ENCODE results near the gene TBX18.

TBX18 gene

DNA sequence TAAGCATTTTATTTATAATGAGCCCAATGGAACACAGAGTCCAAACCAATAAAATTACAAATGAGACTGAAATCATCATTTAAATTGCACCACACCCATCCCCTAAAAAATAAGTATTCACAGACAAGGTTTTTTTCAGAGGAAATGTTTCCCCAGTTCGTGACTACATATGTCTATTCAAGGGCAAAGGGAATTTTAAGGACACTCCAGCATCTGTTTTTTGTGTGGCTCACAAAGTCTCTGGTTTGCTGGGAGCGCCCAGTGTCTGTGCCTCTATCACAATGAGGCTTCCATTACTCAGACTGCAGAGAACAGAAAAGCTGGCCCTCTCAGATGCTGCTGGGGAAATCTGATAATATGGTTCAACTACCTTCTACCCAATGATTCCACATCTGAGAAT lies 16.0 kb downstream of the TBX18 start:
- no CpG with 5 or more reads among the region's 2 CpGs for WGBS (ENCODE audit: extremely low coverage, insufficient coverage, insufficient read length)
- Histone ChIP-seq H2BK5ac (ENCODE audit: low read depth, low read length, poor library complexity) (no peak overlapping the region), H3K14ac (ENCODE audit: low read length) (no peak overlapping the region), H3K27ac (ENCODE audit: low read depth, low read length) (no peak overlapping the region), H2AFZ (ENCODE audit: insufficient read depth, low read length, poor library complexity) (no peak overlapping the region), H3K9me3 (ENCODE audit: insufficient read depth, low read depth, low read length) (no peaks in the 10 kb centered on the region), H4K12ac (ENCODE audit: low read depth, low read length) (no peak overlapping the region), H3K4me1 (ENCODE audit: control insufficient read depth in 1 of 2, insufficient read depth in 2 of 2, low read length in 2 of 2) (no peaks in the 10 kb centered on the region), H2AK5ac (ENCODE audit: low read length) (no peak overlapping the region), H3K79me2 (ENCODE audit: control insufficient read depth, insufficient read depth, low read length, poor library complexity) (no peaks in the 10 kb centered on the region), H3K23ac (ENCODE audit: low read length) (no peak overlapping the region), H3K18ac (ENCODE audit: low read length) (no peak overlapping the region), H3K4me2 (ENCODE audit: low read length) (no peak overlapping the region), H4K8ac (ENCODE audit: low read depth, low read length) (no peak overlapping the region), H4K91ac (ENCODE audit: low read depth, low read length) (no peak overlapping the region), H3K4me3 (ENCODE audit: low read depth, low read length) (no peak overlapping the region), H2BK12ac (ENCODE audit: low read length) (no peak overlapping the region), H3K27me3 (ENCODE audit: insufficient read depth, low read length) (no peaks in the 10 kb centered on the region), H3K79me1 (ENCODE audit: low read length) (no peaks in the 10 kb centered on the region), H3K9ac (ENCODE audit: low read length) (no peak overlapping the region), H3K36me3 (ENCODE audit: control insufficient read depth in 1 of 2, insufficient read depth in 2 of 2, low read length in 2 of 2) (no peaks in the 10 kb centered on the region), H3K4ac (ENCODE audit: low read depth, low read length) (no peak overlapping the region), H2BK120ac (ENCODE audit: insufficient read depth, low read length, poor library complexity) (no peak overlapping the region)
- no peak for DNase-seq

GRCh38 chr6:84743616-84744015 lies 20.8 kb downstream of the TBX18 start:
- H4K8ac ChIP-seq (ENCODE audit: low read depth, low read length): no peak overlapping the region
- no peak overlapping the region for H3K23ac ChIP-seq (ENCODE audit: low read length)
- no peaks in the 10 kb centered on the region for H3K79me1 ChIP-seq (ENCODE audit: low read length)
- H3K18ac ChIP-seq (ENCODE audit: low read length): no peak overlapping the region
- DNase-seq: no peak
- H2BK5ac ChIP-seq (ENCODE audit: low read depth, low read length, poor library complexity): no peak overlapping the region
- H3K4me3 ChIP-seq (ENCODE audit: low read depth, low read length): no peak overlapping the region
- no peak overlapping the region for H3K9ac ChIP-seq (ENCODE audit: low read length)
- no peak overlapping the region for H3K27ac ChIP-seq (ENCODE audit: low read depth, low read length)
- no peak overlapping the region for H2AK5ac ChIP-seq (ENCODE audit: low read length)
- H3K4me1 ChIP-seq (ENCODE audit: control insufficient read depth in 1 of 2, insufficient read depth in 2 of 2, low read length in 2 of 2): no peaks in the 10 kb centered on the region
- no peaks in the 10 kb centered on the region for H3K36me3 ChIP-seq (ENCODE audit: control insufficient read depth in 1 of 2, insufficient read depth in 2 of 2, low read length in 2 of 2)
- H3K79me2 ChIP-seq (ENCODE audit: control insufficient read depth, insufficient read depth, low read length, poor library complexity): no peaks in the 10 kb centered on the region
- H3K4ac ChIP-seq (ENCODE audit: low read depth, low read length): no peak overlapping the region
- no peak overlapping the region for H2AFZ ChIP-seq (ENCODE audit: insufficient read depth, low read length, poor library complexity)
- no peak overlapping the region for H3K4me2 ChIP-seq (ENCODE audit: low read length)
- H3K14ac ChIP-seq (ENCODE audit: low read length): no peak overlapping the region
- H2BK12ac ChIP-seq (ENCODE audit: low read length): no peak overlapping the region
- no peak overlapping the region for H4K12ac ChIP-seq (ENCODE audit: low read depth, low read length)
- no peak overlapping the region for H2BK120ac ChIP-seq (ENCODE audit: insufficient read depth, low read length, poor library complexity)
- WGBS (ENCODE audit: extremely low coverage, insufficient coverage, insufficient read length): no CpG with 5 or more reads among the region's 4 CpGs
- no peak overlapping the region for H4K91ac ChIP-seq (ENCODE audit: low read depth, low read length)
- H3K27me3 ChIP-seq (ENCODE audit: insufficient read depth, low read length): no peaks in the 10 kb centered on the region
- no peaks in the 10 kb centered on the region for H3K9me3 ChIP-seq (ENCODE audit: insufficient read depth, low read depth, low read length)

DNA sequence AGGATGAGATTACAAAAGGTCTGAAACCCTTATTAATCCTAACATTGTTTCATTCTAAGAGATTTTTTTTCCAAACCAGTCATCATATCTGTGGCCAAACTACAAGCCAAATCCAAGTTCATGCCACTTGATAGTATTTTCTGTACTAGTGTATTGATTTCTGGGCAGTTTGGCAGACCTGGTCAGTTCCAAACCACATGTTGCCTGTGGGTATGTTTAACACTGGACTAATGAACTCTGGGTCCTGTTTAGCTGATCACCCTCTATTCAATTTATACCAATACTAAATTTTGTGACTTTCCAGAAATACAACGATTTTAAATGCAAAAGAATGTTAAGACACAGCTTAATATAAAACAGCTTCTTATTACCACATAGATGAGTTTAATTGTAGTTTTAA lies 24.0 kb downstream of the TBX18 start:
- H4K12ac ChIP-seq (ENCODE audit: low read depth, low read length): no peak overlapping the region
- no peak overlapping the region for H2BK12ac ChIP-seq (ENCODE audit: low read length)
- no peak overlapping the region for H3K9ac ChIP-seq (ENCODE audit: low read length)
- H3K79me2 ChIP-seq (ENCODE audit: control insufficient read depth, insufficient read depth, low read length, poor library complexity): no peaks in the 10 kb centered on the region
- no peaks in the 10 kb centered on the region for H3K79me1 ChIP-seq (ENCODE audit: low read length)
- H3K27ac ChIP-seq (ENCODE audit: low read depth, low read length): no peak overlapping the region
- no peak overlapping the region for H3K4me3 ChIP-seq (ENCODE audit: low read depth, low read length)
- H4K8ac ChIP-seq (ENCODE audit: low read depth, low read length): no peak overlapping the region
- H4K91ac ChIP-seq (ENCODE audit: low read depth, low read length): no peak overlapping the region
- no peak overlapping the region for H3K14ac ChIP-seq (ENCODE audit: low read length)
- H2AK5ac ChIP-seq (ENCODE audit: low read length): no peak overlapping the region
- H2AFZ ChIP-seq (ENCODE audit: insufficient read depth, low read length, poor library complexity): no peak overlapping the region
- H3K18ac ChIP-seq (ENCODE audit: low read length): no peak overlapping the region
- peaks cover 3% of the 10 kb centered on the region for H3K9me3 ChIP-seq (ENCODE audit: insufficient read depth, low read depth, low read length)
- no peak overlapping the region for H2BK120ac ChIP-seq (ENCODE audit: insufficient read depth, low read length, poor library complexity)
- no peaks in the 10 kb centered on the region for H3K36me3 ChIP-seq (ENCODE audit: control insufficient read depth in 1 of 2, insufficient read depth in 2 of 2, low read length in 2 of 2)
- H2BK5ac ChIP-seq (ENCODE audit: low read depth, low read length, poor library complexity): no peak overlapping the region
- H3K4ac ChIP-seq (ENCODE audit: low read depth, low read length): no peak overlapping the region
- WGBS (ENCODE audit: extremely low coverage, insufficient coverage, insufficient read length): no CpG with 5 or more reads among the region's 1 CpG
- H3K27me3 ChIP-seq (ENCODE audit: insufficient read depth, low read length): no peaks in the 10 kb centered on the region
- no peaks in the 10 kb centered on the region for H3K4me1 ChIP-seq (ENCODE audit: control insufficient read depth in 1 of 2, insufficient read depth in 2 of 2, low read length in 2 of 2)
- no peak overlapping the region for H3K4me2 ChIP-seq (ENCODE audit: low read length)
- H3K23ac ChIP-seq (ENCODE audit: low read length): no peak overlapping the region
- no peak for DNase-seq

DNA sequence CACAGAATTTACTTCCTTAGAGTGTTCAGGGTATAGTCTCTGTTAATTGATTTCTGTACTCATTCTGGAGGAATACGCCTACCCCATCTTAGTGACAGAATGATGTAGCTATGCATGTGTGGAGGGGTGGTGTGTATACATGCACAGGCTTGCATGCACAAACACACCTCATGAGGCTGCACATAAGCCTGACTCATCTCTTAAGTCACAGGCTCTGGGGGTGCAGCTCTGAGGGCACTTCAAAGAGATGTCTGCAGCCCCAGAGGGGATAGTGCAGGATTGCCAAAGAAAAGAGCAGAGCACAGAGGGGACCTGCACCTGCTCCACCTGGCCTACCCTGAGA lies 24.6 kb downstream of the TBX18 start:
- Histone ChIP-seq H3K9me3 (ENCODE audit: insufficient read depth, low read depth, low read length) (peaks cover 3% of the 10 kb centered on the region), H3K4me1 (ENCODE audit: control insufficient read depth in 1 of 2, insufficient read depth in 2 of 2, low read length in 2 of 2) (no peaks in the 10 kb centered on the region), H3K79me2 (ENCODE audit: control insufficient read depth, insufficient read depth, low read length, poor library complexity) (no peaks in the 10 kb centered on the region), H3K18ac (ENCODE audit: low read length) (no peak overlapping the region), H3K4me2 (ENCODE audit: low read length) (no peak overlapping the region), H2BK120ac (ENCODE audit: insufficient read depth, low read length, poor library complexity) (no peak overlapping the region), H3K27ac (ENCODE audit: low read depth, low read length) (no peak overlapping the region), H3K36me3 (ENCODE audit: control insufficient read depth in 1 of 2, insufficient read depth in 2 of 2, low read length in 2 of 2) (no peaks in the 10 kb centered on the region), H4K91ac (ENCODE audit: low read depth, low read length) (no peak overlapping the region), H2BK12ac (ENCODE audit: low read length) (no peak overlapping the region), H3K4ac (ENCODE audit: low read depth, low read length) (no peak overlapping the region), H3K79me1 (ENCODE audit: low read length) (no peaks in the 10 kb centered on the region), H3K23ac (ENCODE audit: low read length) (no peak overlapping the region), H2AFZ (ENCODE audit: insufficient read depth, low read length, poor library complexity) (no peak overlapping the region), H3K27me3 (ENCODE audit: insufficient read depth, low read length) (no peaks in the 10 kb centered on the region), H2AK5ac (ENCODE audit: low read length) (no peak overlapping the region), H4K8ac (ENCODE audit: low read depth, low read length) (no peak overlapping the region), H3K9ac (ENCODE audit: low read length) (no peak overlapping the region), H3K4me3 (ENCODE audit: low read depth, low read length) (no peak overlapping the region), H2BK5ac (ENCODE audit: low read depth, low read length, poor library complexity) (no peak overlapping the region), H4K12ac (ENCODE audit: low read depth, low read length) (no peak overlapping the region), H3K14ac (ENCODE audit: low read length) (no peak overlapping the region)
- DNase-seq: no peak
- WGBS (ENCODE audit: extremely low coverage, insufficient coverage, insufficient read length): no CpG with 5 or more reads among the region's 1 CpG

Data from trophoblast cell (in vitro differentiated cells and primary cell).